Measurements from ENCODE around the gene ASPN.

The ASPN gene

DNA sequence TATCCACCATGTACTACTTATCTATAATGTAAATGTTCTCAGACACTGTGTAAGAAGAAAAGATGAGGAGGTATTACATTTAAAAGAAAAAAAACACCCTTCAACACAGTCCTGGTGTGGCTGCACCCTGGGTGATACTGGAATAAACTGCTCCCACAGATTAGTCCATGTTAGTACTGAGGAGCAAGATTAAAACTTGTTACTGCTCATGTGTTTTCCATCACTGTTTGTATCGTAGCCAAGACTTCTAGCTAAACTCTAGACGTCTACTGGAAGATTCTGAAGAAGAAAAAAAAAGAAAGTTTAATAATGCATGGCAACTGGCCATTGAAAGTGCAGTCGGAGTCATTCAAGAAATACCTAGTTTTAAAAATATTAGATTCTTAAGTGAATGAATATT is at the start of gene ASPN:
TSS of gene ASPN (minus strand) at position 178 of the 400 bp plus-strand sequence.
- DNase-seq (ENCODE audit: low read depth in 2 of 2), result no peak

DNA sequence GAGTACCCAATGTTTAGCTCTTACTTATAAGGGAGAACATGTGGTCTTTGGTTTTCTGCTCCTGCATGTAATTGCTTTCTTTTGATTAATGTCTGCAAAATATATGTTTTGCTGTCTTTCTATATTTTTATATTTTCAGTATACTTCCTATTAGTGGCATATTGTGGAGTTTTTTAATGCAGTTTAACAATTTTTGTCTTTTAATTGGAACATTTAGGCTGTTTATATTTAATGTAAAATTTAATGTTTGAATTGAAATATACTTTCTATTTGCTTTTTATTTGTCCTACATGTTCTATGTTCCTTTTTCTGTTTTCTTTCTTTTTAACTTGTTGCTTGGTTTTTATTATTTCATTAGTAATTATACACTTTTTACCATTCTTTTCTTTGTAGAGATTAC is 48.6 kb upstream of the ASPN start:
- no peak for DNase-seq (ENCODE audit: low read depth in 2 of 2)

DNA sequence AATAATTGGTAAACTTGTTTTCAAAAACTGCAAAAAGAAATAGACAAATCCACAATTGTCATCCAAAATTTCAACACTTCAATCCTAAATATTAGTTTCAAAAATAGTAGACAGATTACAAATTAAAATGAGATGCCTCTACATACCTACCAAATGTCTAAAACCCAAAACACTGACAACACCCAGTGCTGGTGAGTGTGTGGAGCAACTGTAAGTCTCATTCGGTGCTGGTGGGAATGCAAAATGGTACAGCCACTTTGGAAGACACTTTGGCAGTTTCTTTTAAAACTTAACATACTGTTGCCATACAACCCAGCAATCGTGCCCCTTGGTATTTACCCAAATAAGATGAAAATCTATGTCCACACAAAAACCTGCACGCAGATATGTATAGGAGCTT is 46.8 kb upstream of the ASPN start:
- no peak for DNase-seq (ENCODE audit: low read depth in 2 of 2)

DNA sequence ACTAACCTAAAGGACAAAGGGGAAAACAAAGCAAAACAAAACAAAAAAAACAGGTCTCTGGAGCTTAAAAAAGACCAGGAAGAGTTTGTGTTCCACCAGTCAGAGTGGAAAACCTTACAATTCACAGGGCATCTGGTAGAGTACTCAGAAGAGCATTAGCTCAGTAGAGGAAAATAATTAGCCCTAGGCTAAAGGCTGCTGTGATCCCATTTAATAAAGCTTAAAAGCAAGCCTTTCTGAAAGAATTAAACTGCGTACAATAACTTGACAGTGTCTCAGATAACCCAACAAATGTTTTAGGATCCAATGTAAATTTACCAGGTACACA is 46.2 kb upstream of the ASPN start:
- no peak for DNase-seq (ENCODE audit: low read depth in 2 of 2)

DNA sequence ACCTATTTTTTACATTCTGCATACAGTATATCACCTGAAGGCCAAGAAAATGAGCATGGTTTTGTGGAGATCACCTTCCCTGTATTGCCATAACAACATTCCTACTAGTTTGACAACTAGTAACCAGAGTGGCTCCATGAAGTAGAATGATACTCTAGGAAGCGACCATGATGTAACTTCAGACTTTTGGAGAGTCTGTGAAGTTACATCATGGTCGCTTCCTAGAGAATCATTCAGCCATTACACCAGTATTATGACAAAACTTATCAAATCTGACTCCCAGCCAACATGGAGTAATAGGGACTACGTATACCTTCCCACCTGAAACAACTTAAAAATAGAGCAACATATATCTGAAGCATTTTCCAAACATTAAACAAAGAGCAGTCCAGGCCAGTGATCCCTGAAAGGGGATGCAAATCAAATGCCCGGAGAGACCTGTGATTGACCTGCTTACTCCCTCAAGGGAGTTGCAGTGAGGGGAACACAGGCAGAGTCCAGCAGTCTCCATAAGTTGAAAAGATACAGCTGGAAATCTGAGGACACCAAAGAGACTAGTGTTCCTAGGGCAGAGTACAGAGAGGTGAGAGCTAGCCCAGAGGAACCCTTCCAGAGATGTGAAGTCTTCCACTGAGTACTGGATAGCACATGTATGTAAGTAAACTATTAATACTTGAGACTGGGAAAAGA is 45.7 kb upstream of the ASPN start:
- DNase-seq (ENCODE audit: low read depth in 2 of 2), result no peak

DNA sequence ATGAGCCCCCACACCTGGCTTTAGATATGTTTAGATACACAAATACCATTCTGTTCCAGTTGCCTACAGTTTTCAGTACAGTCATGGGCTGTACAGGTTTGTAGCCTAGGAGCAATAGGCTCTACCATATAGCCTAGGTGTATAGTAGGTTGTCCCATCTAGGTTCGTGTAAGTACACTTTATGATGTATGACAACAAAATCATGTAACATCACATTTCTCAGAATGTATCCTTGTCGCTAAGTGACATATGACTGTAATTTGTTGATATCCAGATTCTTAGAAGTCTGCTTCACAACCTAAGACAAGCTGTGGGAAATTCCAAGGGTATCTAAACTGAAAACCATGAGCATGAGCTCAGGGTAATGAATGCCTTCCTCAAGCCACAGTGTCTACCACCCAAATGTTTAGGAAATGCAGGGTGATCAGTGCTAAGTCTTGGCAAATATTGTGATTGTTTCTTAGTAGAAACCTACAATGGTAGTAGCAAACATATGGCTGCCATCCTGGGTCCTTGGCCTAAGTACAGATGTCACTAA is 45.1 kb upstream of the ASPN start:
- no peak for DNase-seq (ENCODE audit: low read depth in 2 of 2)

DNA sequence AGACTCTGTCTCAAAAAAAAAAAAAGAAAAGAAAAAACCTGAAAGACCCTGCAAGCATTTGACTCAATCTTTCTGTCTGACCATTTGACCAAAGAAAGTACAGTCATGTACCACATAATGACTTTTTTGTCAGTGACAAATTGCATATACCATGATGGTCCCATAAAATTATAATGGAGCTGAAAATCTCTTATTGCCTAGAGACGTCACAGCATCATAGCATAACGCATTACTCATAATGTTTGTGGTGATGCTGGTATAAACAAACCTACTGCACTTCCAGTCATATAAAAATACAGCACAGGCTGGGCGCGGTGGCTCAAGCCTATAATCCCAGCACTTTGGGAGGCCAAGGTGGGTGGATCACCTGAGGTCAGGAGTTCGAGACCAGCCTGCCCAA is 43.0 kb upstream of the ASPN start:
- DNase-seq (ENCODE audit: low read depth in 2 of 2), result no peak

DNA sequence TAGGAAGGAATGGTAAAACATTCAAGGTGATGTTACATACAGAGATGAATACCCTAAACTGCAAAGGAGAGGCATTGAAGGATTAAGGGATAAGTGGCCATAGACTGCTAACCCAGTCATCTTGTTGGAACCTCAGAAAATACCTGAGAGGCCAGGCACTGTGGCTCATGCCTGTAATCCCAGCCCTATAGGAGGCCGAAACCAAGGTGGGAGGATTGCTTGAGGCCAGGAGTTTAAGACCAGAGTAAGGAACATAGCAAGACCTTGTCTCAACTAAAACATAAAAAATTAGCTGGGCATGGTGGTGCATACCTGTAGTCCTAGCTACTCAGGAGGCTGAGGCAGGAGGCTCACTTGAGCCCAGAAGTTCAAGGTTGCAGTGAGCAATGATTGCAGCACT is 42.6 kb upstream of the ASPN start:
- DNase-seq (ENCODE audit: low read depth in 2 of 2), result no peak

DNA sequence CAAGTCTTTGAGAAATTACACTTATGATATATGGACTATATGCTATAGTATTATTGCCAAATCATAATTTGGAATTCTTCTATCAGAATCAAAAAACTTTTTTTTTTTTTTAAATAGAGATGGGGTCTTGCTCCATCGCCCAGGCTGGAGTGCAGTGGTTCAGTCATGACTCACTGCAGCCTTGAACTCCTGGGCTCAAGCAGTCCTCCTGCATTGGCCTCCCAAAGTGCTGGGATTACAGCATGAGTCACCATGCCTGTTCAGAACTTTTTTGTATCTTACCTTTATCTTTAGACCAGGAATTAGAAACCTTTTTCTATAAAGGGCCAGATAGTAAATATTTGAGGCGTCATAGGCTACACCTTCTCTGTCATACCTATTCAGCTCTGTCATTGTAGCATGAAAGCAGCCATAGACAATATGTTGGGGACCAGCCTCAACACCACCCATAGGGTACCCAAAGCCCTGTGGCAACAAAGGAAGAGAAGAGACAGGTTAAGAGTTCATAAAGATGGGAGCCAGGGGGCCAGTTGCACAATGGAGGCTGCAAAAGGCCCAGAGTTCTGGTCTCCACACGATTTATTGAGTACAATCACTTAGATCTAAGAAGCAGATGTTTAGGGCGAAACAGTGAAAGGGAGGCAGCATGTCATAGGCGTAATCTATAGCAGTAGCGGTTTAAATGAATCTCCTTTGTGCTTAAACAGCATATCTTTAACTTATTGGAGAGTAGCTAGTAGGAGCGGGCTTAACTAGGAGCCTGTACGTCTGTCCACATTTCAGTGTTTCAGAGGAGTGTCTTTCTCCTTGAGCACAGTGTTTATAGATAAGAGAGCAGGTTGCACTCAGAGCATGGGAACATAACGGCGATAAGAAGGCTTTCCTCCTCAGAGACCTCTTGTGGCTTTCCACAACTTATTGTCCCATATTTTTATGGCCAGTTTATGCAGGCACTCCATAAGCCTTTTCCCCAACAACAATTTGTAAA is 41.0 kb upstream of the ASPN start:
- no peak for DNase-seq (ENCODE audit: low read depth in 2 of 2)

DNA sequence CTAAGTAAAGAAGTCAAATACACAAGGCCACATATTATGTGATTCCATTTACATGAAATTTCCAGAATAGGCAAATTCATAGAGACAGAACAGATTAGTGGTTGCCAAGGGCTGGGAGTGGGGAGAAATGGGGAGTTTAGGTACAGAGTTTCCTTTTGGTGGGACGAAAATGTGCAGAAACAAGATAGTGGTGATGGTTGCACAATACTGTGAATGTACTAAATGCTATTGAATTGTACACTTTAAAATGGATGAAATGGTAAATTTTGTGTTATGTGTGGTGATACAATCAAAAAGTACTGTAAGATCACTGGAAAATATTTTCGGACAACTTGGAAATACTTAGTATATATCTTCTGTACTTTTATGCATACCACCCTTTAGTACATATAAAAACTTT is 38.5 kb upstream of the ASPN start:
- DNase-seq (ENCODE audit: low read depth in 2 of 2), result no peak

DNA sequence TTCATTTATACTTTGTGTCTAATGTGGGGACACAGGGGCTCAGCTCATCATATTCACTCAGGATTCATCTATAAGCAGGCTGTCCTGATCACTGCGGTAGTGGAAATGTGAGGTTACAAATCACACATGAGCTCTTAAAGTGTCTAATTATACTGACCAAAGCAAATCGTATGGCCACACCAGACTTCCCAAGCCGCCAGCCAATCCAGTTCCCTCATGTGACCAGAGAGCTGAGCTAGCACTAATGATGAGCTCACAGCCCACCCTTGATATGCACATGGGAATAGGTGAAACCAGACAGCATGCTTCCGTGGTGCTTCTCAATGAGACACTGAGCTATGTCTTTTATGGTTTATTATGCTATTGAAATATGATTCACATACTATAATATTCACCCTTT is 35.9 kb upstream of the ASPN start:
- no peak for DNase-seq (ENCODE audit: low read depth in 2 of 2)

DNA sequence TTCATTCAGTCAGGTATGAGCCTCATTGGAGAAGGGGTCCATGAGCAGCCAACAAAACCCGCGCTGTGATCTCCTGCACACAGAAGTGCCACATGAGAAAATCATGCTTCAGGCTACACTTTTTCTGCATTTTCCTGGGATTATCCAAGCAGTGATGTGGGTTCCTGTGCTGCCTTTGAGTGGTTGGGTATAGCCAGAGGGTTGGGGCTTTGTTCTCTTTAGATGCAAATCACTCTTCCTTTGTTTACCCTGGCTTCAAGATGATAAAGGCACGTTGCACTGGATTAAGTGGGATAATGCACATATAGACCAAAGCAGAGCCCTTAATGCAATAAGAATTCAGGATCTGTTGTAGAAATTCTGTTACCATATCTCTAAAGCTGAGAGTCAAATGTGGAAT is 34.7 kb upstream of the ASPN start:
- DNase-seq (ENCODE audit: low read depth in 2 of 2), result no peak

DNA sequence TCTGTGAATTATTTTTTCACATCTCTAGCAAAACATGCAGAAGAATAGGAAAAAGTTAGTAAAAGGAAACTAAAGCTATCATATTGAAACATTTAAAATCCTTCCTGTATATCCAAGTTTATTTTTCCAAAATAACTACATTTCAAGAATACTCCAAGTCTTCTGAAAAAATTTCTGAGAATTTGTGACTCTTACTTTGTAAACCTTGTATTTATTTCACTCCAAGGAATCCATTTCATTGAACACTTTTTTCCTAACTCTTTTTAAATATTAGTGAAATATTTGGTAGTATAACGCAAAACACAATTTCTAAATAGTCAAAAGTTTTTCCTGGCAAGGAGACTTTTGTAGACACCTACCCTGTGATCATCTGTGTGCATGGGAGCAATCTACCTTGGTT is 34.2 kb upstream of the ASPN start:
- DNase-seq (ENCODE audit: low read depth in 2 of 2), result no peak

DNA sequence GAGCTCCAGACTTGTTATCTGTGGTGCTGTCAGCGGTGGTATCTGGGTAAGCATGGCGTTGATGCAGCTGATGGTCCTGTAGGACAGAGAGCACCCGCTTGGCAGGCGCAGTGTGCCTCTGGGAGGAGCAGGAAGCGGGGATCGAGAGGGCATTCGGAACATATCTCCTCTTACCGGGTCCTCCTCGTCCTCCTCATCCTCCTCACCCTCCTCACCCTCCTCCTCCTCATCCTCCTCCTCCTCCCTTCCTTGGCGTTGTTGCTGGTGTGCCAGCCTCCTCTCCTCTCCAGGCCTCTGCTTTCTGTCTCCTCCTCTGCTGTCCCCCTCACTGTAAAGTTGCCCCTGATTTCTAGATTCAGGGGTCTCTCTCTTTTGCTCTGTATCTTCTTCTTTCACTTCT is 32.3 kb upstream of the ASPN start:
- DNase-seq (ENCODE audit: low read depth in 2 of 2), result no peak

DNA sequence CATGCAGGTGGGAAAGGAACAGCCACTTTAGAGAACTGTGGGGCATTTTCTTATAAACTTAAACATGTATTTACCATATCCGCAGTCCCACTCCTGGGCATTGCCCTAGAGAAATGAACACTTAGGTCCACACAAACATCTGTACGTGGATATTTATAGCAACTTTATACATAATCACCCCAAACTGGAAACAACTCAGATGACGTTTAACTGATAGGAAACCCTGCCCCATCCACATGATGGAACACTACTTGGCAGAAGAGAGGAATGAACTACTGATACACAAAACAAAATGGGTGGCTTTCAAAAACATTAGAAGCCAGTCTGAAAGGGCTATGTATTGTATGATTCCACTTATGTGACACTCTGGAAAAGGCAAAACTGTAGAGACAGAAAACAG is 31.0 kb upstream of the ASPN start:
- no peak for DNase-seq (ENCODE audit: low read depth in 2 of 2)

DNA sequence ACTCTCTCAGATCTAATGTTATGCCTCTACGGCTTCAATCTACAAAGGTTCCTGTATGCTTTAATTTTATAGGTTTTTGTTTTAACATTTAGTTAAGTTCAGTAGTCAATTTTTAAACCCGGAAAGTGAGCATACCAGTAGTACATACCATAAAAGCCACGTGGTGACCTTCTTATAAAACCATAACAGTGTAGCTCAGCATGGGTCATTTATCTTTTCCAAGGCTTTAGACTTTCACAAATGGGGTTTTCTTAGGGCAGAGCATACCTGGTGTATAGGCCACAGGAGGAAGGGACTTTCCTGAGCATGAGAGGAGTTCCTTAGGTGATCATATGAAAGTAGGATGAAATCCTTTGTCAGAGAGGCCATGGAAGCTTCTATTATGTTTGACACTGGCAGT is 30.3 kb upstream of the ASPN start:
- DNase-seq (ENCODE audit: low read depth in 2 of 2), result no peak

DNA sequence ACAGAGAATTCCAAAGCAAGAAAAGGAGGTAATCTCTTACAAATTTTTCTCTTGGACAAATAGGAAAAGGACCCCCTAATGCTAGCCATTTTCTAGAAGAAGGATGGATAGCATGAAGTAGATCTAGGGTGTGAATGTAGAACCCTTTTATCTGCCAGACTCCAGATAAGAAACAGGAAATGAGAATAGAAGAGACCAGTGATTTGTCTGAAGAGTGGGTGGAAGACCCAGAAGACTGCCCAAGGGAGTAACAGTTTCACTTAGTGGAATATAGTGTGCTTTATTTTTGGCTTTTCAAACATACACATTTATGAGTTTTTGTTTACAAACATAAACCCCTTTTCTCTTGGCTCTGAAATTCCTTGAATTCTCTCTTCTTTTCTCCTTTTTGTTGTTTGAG is 28.4 kb upstream of the ASPN start:
- DNase-seq (ENCODE audit: low read depth in 2 of 2), result no peak

DNA sequence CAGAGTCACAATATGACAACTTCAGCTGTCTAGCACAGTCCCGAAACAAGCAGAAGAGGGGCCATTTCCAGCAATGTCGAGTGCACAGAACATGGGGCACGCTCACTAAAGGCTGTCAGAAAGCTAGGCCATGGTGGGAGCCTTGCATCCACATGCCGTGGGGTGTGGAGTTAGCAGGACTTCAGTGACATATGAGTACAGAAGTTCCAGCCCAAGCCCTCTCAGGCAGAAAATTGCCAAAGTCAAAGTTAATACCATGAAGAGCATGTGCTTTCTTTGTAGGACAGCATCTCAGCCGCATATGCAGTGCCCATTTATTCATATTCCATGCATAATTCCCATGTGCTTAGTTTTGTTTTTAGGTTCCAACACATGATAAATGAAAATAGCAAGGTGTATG is 26.7 kb upstream of the ASPN start:
- no peak for DNase-seq (ENCODE audit: low read depth in 2 of 2)

DNA sequence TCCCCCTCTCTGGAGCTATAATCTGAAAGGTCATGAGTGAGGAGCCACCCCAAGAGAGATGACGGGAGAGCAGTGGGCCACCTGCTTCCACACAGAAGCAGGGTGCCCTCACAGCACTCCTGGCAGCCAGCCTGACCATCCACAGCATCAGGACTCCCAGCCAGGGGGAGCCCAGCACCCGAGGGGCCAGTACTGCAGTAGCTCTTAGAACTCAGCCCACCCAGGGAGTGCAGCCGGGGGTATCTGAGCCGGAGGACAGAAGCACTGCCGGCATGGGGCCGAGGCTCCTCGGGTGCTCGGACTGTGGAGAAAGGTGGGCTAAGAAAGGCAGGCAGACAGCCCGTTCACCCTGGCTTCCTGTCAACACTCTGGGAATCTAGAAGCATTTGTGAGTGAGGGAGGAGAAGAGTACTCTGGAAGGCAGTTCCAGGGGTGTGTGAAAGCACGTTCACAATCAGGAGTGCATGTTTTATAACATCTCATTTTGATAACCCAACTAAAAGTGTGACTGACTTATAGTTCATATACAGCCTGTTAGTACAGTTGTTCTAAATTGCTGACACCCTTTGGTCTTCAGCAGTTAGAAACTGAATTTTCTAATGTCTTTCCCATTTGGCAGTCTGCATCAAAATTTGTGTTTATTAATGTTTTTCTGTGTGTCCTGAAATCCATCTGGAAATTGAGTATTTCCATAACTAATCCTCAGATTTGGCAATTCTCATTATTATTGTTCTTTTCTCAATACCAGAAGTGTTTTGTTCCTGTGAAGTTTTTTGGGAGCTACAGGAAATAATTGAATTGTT is 25.9 kb upstream of the ASPN start:
- DNase-seq (ENCODE audit: low read depth in 2 of 2), result no peak

DNA sequence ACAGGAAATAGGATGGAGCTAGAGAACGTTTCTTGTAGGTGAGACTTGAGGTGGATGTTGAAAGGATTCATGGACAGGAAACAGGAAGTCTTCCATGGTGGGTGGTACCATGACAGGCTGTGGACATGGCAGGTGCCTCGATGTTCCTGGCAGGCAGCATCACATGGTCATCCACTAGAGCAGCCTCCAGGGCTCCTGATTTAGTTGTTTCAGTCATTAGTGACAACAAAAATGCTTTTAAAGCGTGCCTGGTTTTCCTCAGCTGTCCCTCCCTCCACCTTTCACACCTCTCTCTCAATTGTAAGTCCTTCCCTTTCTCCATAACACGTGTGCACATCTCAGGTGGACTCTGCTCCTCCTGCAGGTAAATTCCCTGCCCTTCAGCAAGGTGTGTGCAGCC is 25.2 kb upstream of the ASPN start:
- no peak for DNase-seq (ENCODE audit: low read depth in 2 of 2)

DNA sequence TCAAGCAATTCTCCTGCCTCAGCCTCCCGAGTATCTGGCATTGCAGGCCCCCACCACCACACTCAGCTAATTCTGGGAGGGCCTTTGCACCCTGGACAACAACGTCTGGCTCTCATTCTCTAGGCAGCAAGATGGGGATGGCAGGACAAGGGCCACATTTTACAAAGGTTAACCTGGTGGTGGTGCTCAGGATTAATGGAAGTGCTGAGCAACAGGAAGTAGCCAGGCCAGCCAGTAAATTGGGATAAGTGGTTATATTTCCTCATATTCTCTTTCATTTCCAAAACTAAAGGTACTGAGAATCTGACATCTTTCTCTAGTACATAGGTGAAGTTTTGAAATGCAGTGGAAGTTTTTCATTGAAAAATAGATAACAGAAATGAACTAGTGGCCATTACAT is 24.7 kb upstream of the ASPN start:
- DNase-seq (ENCODE audit: low read depth in 2 of 2), result no peak

DNA sequence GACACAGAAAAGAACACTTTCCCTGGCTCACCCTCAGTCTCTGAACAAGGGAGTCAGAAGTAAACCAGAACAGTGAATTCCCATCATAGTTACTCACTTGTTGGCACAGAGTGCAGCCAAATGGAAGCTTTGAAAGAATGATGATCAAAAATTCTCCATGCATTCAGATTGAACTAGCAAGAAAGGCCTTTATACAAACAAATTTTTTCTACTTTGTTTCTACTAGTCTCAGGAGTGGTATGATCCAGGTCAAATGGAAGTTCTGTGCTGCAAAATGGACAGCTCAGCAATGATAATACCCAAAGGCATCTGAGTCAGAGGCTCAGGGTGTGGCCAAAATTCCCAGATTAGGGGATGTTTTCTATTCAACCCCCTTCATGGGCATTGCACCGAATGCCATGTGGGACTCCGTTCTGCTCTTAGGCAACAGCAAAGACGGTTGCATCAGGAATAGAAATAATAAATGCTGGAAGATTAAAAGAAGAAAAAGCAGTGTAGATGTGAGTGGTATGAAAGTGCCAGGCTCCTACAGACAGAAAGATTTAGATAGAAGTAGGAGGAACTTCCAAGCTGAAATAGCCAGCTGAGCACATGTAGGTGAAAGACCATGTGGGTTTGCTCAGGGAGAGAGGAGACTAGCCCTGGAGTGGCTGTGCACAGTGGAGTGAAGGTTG is 24.0 kb upstream of the ASPN start:
- DNase-seq (ENCODE audit: low read depth in 2 of 2), result no peak
